HepG2 (cell line): ENCODE results near the gene NEURL2. TPM values are rescaled to one million over a fixed set of nuclear protein-coding genes. Genes with fewer than 3 reads are reported as not detected.

Source experiments
- ATAC-seq: fragments of 200-7000 bp; cut with Tn5 transposase; 3 replicates; pipeline ENCODE4 v1.9.1; 2020; ENCODE audit warnings: mild to moderate bottlenecking, moderate library complexity
- BruUV-seq: library from RNA; stranded (reverse); fragments of 400-500 nt; replicated peaks from 2 replicates; lab custom pipeline; 2021; lab: Mats Ljungman, UMichigan
- CTCF ChIA-PET: fragments of 300-600 bp; formaldehyde crosslinking; extraction: SDS; loops from one replicate; lab custom pipeline; 2021; ENCODE audit warnings: low total read pairs, inconsistent platforms, low intra/inter-chr PET ratio; lab: Yijun Ruan, JAX
- POLR2A ChIA-PET: fragments of 350-600 bp; sonication (Branson Sonifier 250); formaldehyde crosslinking; loops from one replicate; lab custom pipeline; 2020; ENCODE audit warnings: antibody characterized with exemption, inconsistent platforms; lab: Yijun Ruan, JAX
- DNase-seq: peaks from one replicate; pipeline ENCODE4 v3.0.0-alpha.2; 2015; ENCODE audit warnings: low spot score
- FAIRE-seq: peaks from 3 replicates; lab custom pipeline; 2011; peaks lifted over from hg19 to GRCh38; lab: Jason Lieb, UNC
- H2AFZ ChIP-seq: one replicate; pipeline ENCODE4 v1.6.1; 2011; ENCODE audit warnings: low read length, inconsistent platforms
- H3K27ac ChIP-seq: fragments of 300-600 bp; 3 replicates; pipeline ENCODE4 v1.8.0; 2011; ENCODE audit warnings: mixed run types, mild to moderate bottlenecking, mixed read lengths, low read length, inconsistent platforms; ENCODE audit not compliant: insufficient read depth; ENCODE audit errors: extremely low read length
- H3K27me3 ChIP-seq, 2 experiments: fragments of 200-600 bp in 1 of 2; 2 replicates in 1 of 2; 3 replicates in 1 of 2; pipeline versions ENCODE4 v1.6.0 to v1.8.0; 2011; ENCODE audit warnings: low read length in 2 of 2, mild to moderate bottlenecking in 2 of 2, moderate library complexity in 2 of 2, inconsistent platforms in 1 of 2; ENCODE audit not compliant: insufficient read depth in 2 of 2, control insufficient read depth in 1 of 2
- H3K36me3 ChIP-seq, 2 experiments: fragments of 200-600 bp in 1 of 2; replicated peaks in 1 of 2; 2 replicates in 1 of 2; 3 replicates in 1 of 2; pipeline versions ENCODE4 v1.5.1 to v1.8.0; 2011; ENCODE audit warnings: low read length in 2 of 2, inconsistent platforms in 1 of 2; ENCODE audit not compliant: insufficient read depth in 2 of 2, control insufficient read depth in 1 of 2
- H3K4me1 ChIP-seq: 2 replicates; pipeline ENCODE4 v1.5.1; 2012; ENCODE audit warnings: low read length, inconsistent platforms; ENCODE audit not compliant: insufficient read depth
- H3K4me2 ChIP-seq: 2 replicates; pipeline ENCODE4 v1.6.0; 2011; ENCODE audit warnings: low read depth, low read length, inconsistent platforms
- H3K4me3 ChIP-seq, 3 experiments: fragments of 200-600 bp in 1 of 3; sonication (generic), shearing (Covaris generic) in 1 of 3; replicated peaks in 1 of 3; 2 replicates each; pipeline ENCODE4 v1.5.1; 2011 to 2016; ENCODE audit warnings: low read length in 3 of 3, inconsistent platforms in 2 of 3, low read depth in 2 of 3, mild to moderate bottlenecking in 2 of 3, control low read depth in 1 of 3, mixed read lengths in 1 of 3; ENCODE audit not compliant: insufficient read depth in 1 of 3
- H3K79me2 ChIP-seq: one replicate; pipeline ENCODE4 v1.6.1; 2011; ENCODE audit warnings: low read length, inconsistent platforms; ENCODE audit not compliant: insufficient read depth
- H3K9ac ChIP-seq: 2 replicates; pipeline ENCODE4 v1.6.0; 2011; ENCODE audit warnings: mild to moderate bottlenecking, low read depth, low read length, inconsistent platforms; ENCODE audit not compliant: insufficient read depth
- H3K9me3 ChIP-seq: 2 replicates; pipeline ENCODE4 v1.5.1; 2012; ENCODE audit warnings: mild to moderate bottlenecking, low read length
- H4K20me1 ChIP-seq: 2 replicates; pipeline ENCODE4 v1.6.0; 2011; ENCODE audit warnings: inconsistent platforms, mild to moderate bottlenecking, low read length, moderate library complexity; ENCODE audit not compliant: insufficient read depth
- ATF7-NPFF ChIP-seq: sonication (generic); formaldehyde crosslinking; IDR thresholded peaks from 2 replicates; pipeline ENCODE4 v1.8.1; 2023; ENCODE audit warnings: mild to moderate bottlenecking, low read depth, missing genetic modification reagents, moderate library complexity
- ETV6 ChIP-seq: sonication (generic); formaldehyde crosslinking; conservative IDR thresholded peaks from 2 replicates; pipeline ENCODE4 v1.4.0; 2020; ENCODE audit warnings: missing genetic modification reagents
- HDAC1 ChIP-seq: sonication (generic); formaldehyde crosslinking; IDR thresholded peaks from 2 replicates; pipeline ENCODE4 v1.5.1; 2020; ENCODE audit warnings: mild to moderate bottlenecking, missing genetic modification reagents
- HOXA5 ChIP-seq: sonication (generic); formaldehyde crosslinking; IDR thresholded peaks from 2 replicates; pipeline ENCODE4 v1.4.0; 2020; ENCODE audit warnings: missing genetic modification reagents
- ISL2 ChIP-seq: sonication (generic); formaldehyde crosslinking; IDR thresholded peaks from 2 replicates; pipeline ENCODE4 v1.5.0; 2020; ENCODE audit warnings: missing genetic modification reagents
- KDM2A ChIP-seq: sonication (generic); formaldehyde crosslinking; IDR thresholded peaks from 2 replicates; pipeline ENCODE4 v1.4.0; 2020; ENCODE audit warnings: low read depth, missing genetic modification reagents, borderline replicate concordance
- NONO ChIP-seq, 2 experiments: fragments of 450-650 bp in 1 of 2; sonication (generic) in 1 of 2; formaldehyde crosslinking in 1 of 2; IDR thresholded peaks in 1 of 2; conservative IDR thresholded peaks in 1 of 2; 2 replicates each; pipeline versions ENCODE4 v1.6.1 to v1.8.0; 2017 to 2022; ENCODE audit warnings: mild to moderate bottlenecking in 1 of 2, missing genetic modification reagents in 1 of 2, moderate library complexity in 1 of 2
- U2AF2 ChIP-seq: fragments of 200-400 bp; formaldehyde crosslinking; IDR thresholded peaks from 2 replicates; pipeline ENCODE4 v1.6.1; 2017; ENCODE audit warnings: low read depth, mild to moderate bottlenecking, low read length
- ZBTB3 ChIP-seq: sonication (generic); formaldehyde crosslinking; IDR thresholded peaks from 2 replicates; pipeline ENCODE4 v1.4.0; 2020; ENCODE audit warnings: low read depth, mild to moderate bottlenecking, moderate library complexity, missing genetic modification reagents, borderline replicate concordance
- ZNF33B ChIP-seq: sonication (generic); formaldehyde crosslinking; IDR thresholded peaks from 2 replicates; pipeline ENCODE4 v1.5.1; 2020; ENCODE audit warnings: mild to moderate bottlenecking, missing genetic modification reagents
- ZNF432 ChIP-seq: sonication (generic); formaldehyde crosslinking; IDR thresholded peaks from 2 replicates; pipeline ENCODE4 v1.5.0; 2020; ENCODE audit warnings: missing genetic modification reagents, mild to moderate bottlenecking, borderline replicate concordance
- ZNF652 ChIP-seq: IDR thresholded peaks from 2 replicates; pipeline ENCODE4 v1.6.1; 2016; ENCODE audit warnings: low read depth, borderline replicate concordance
- ZNF781 ChIP-seq: sonication (generic); formaldehyde crosslinking; IDR thresholded peaks from 2 replicates; pipeline ENCODE4 v1.5.1; 2020; ENCODE audit warnings: borderline replicate concordance, mild to moderate bottlenecking, missing genetic modification reagents; ENCODE audit errors: not compliant biosample characterization
- ZNF841 ChIP-seq: sonication (generic); formaldehyde crosslinking; IDR thresholded peaks from 2 replicates; pipeline ENCODE4 v1.8.1; 2023; ENCODE audit warnings: missing genetic modification reagents, borderline replicate concordance
- ZNF883 ChIP-seq: sonication (generic); formaldehyde crosslinking; IDR thresholded peaks from 2 replicates; pipeline ENCODE4 v1.5.1; 2020; ENCODE audit warnings: mild to moderate bottlenecking, missing genetic modification reagents; ENCODE audit errors: not compliant biosample characterization
- WGBS: methylation state at CpG from one replicate; pipeline ENCODE4 v1.1.6; 2017; ENCODE audit warnings: low lambda C conversion rate; 5-methylcytosine and 5-hydroxymethylcytosine counted together
- in situ Hi-C: cut with HindIII; loops from 2 replicates; pipeline ENCODE4 v1.10.0; 2017; ENCODE audit warnings: low pct_unique_long_range_greater_than_20kb; ENCODE audit not compliant: extremely low pct_ligation_motif_present
- intact Hi-C: fragments of 100-400 bp; cut with micrococcal nuclease; formaldehyde crosslinking; loops from one replicate; pipeline ENCODE4 v1.10.0; 2022; ENCODE audit not compliant: unreplicated experiment
- polyA plus RNA-seq, 8 experiments: library from polyadenylated mRNA; depleted of rRNA in 3 of 8; stranded (reverse) in 7 of 8; unstranded in 1 of 8; fragments of >200 nt; fragmentation: Illumina TruSeq in 4 of 8; extraction: Trizol in 4 of 8; gene quantifications; 2 replicates each; pipeline versions ENCODE4 v1.2.1 to v1.2.3, GENCODE V29; 2011 to 2016; ENCODE audit warnings: low read depth in 4 of 8, missing spikeins in 1 of 8, mixed read lengths in 1 of 8; ENCODE audit not compliant: insufficient read depth in 1 of 8
- total RNA-seq, 5 experiments: library from RNA; depleted of rRNA; stranded (reverse); fragments of >200 nt; fragmentation: Illumina TruSeq; extraction: Trizol; gene quantifications; 2 replicates each; pipeline ENCODE4 v1.2.3, GENCODE V29; 2016; ENCODE audit warnings: low read depth in 1 of 5
- TF ChIP-seq, protein P1 (sequence below): sonication (generic); formaldehyde crosslinking; IDR thresholded peaks from 2 replicates; pipeline ENCODE4 v1.4.0; 2020; ENCODE audit warnings: missing genetic modification reagents
- TF ChIP-seq, protein P2 (sequence below): sonication (generic); formaldehyde crosslinking; IDR thresholded peaks from 2 replicates; pipeline ENCODE4 v1.5.1; 2020; ENCODE audit warnings: missing genetic modification reagents, mild to moderate bottlenecking, borderline replicate concordance

Gene NEURL2
- total and polyA plus RNA-seq, 2 of the 13 experiments (the other 11 are each of a cell fraction or from before 2014, with no cell fraction given) = 7.2 to 9.7 TPM

GRCh38 chr20:45883100-45883469 lies 7.9 kb downstream of the NEURL2 start (continued):
- TF ChIP-seq, protein P1, sequence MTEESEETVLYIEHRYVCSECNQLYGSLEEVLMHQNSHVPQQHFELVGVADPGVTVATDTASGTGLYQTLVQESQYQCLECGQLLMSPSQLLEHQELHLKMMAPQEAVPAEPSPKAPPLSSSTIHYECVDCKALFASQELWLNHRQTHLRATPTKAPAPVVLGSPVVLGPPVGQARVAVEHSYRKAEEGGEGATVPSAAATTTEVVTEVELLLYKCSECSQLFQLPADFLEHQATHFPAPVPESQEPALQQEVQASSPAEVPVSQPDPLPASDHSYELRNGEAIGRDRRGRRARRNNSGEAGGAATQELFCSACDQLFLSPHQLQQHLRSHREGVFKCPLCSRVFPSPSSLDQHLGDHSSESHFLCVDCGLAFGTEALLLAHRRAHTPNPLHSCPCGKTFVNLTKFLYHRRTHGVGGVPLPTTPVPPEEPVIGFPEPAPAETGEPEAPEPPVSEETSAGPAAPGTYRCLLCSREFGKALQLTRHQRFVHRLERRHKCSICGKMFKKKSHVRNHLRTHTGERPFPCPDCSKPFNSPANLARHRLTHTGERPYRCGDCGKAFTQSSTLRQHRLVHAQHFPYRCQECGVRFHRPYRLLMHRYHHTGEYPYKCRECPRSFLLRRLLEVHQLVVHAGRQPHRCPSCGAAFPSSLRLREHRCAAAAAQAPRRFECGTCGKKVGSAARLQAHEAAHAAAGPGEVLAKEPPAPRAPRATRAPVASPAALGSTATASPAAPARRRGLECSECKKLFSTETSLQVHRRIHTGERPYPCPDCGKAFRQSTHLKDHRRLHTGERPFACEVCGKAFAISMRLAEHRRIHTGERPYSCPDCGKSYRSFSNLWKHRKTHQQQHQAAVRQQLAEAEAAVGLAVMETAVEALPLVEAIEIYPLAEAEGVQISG (CRISPR knock-in tag) = 0 out of 2 replicates have a peak, but pooled peaks have one; percentile 27
- TF ChIP-seq ISL2 (CRISPR knock-in tag) (no peak), NONO (IDR thresholded peaks at IDR 0.05) (no peak), NONO (CRISPR knock-in tag; conservative IDR thresholded peaks at IDR 0.05) (no peak), ATF7-NPFF (CRISPR knock-in tag) (0 out of 2 replicates have a peak, but pooled peaks have one; percentile 34), U2AF2 (no peak), HDAC1 (CRISPR knock-in tag) (no peak), ZNF883 (CRISPR knock-in tag) (peak; percentile 63), HOXA5 (CRISPR knock-in tag) (no peak)

GRCh38 chr20:45882469-45883099 lies 8.4 kb downstream of the NEURL2 start:
- CTCF ChIA-PET = no interaction called here
- POLR2A ChIA-PET = interaction anchor here (0.9 to 7.5 kb wide), 13 partner anchors 9 to 88 kb away, joined by 3 to 129 read pairs (median 20); partner anchors contain the start of genes ACOT8, CTSA, NEURL2 and PCIF1
- no peak overlapping the region for H3K4me2 ChIP-seq
- peak; percentile 13 for TF ChIP-seq ZNF781
- TF ChIP-seq ZNF432 (CRISPR knock-in tag) = no peak
- no peak for TF ChIP-seq ZNF841
- no peak for TF ChIP-seq ZBTB3 (CRISPR knock-in tag)
- TF ChIP-seq ZNF652 (CRISPR knock-in tag) = no peak
- TF ChIP-seq ETV6 = no peak
- TF ChIP-seq KDM2A (CRISPR knock-in tag) = no peak
- TF ChIP-seq, protein P2, sequence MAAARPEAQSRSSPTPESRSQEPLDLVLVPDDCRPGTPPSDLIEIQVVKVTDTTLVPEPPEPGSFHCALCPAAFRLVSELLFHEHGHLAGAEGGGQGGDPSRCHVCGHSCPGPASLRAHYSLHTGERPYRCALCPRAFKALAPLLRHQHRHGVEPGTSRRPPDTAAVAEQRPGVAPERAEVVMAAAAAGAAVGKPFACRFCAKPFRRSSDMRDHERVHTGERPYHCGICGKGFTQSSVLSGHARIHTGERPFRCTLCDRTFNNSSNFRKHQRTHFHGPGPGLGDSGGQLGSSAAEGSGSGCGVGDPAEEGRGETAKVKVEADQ = no peak
- TF ChIP-seq ZNF33B (CRISPR knock-in tag) = no peak

More at GRCh38 chr20:45882469-45883099, 8.4 kb downstream of the NEURL2 start:
- Histone ChIP-seq H3K79me2 (peaks cover 16% of the 10 kb centered on the region), H3K36me3 (peaks cover 20 to 46% of the 10 kb centered on the region in 2 experiments), H3K4me1 (peaks cover 22% of the 10 kb centered on the region), H3K27me3 (no peaks in the 10 kb centered on the region; a peak in 1 of 5 replicates), H3K9me3 (no peaks in the 10 kb centered on the region), H3K27ac (no peak overlapping the region), H4K20me1 (no peaks in the 10 kb centered on the region), H3K4me3 (no peak overlapping the region), H3K9ac (no peak overlapping the region), H2AFZ (no peak overlapping the region)
- ATAC-seq (no peak), DNase-seq (no peak), FAIRE-seq (no peak)
- 78% methylated on average over 4 of the region's 4 CpGs for WGBS
- in situ Hi-C loops = no loop called here
- intact Hi-C loops = loop anchor here (5.0 to 10.0 kb wide), 2 partner anchors 50 to 88 kb away; partner anchors contain the start of genes DNTTIP1, SNX21 and WFDC3
- no TSS peak for BruUV-seq
